ENCODE results near the gene LPP.

DNA sequence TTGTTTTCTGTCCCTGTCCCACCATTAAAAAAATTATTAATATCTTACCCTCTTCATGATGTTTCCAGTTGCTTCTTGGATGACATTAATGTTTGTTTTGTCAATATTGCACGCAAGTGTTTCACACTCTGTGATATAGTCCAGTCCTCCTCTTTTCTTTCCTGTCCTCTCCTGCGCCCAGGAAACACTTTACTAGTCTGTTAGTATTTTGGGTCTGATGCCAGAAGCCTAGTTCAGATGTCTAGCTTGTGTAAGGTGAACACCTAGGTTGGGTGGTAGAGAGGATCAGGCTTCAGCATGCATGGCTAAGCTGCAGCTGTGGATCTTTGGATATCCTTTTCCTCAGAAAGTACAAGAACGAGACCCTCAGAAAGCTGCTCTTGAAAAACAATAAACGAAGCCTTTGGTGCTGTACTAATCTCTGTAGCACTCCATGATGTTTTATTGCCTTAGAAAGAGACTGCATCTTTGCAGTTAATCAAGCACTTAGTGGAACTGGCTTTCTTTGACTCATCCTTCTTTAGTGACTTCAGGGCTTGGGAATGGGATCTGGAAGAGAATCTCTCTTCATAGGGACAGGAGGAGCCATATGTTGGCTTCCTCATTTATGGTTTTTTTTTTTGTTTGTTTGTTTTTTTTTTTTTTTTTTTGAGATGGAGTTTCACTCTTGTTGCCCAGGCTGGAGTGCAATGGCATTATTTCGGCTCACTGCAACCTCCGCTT lies 253.4 kb downstream of the LPP start:
- TF ChIP-seq, protein P1, sequence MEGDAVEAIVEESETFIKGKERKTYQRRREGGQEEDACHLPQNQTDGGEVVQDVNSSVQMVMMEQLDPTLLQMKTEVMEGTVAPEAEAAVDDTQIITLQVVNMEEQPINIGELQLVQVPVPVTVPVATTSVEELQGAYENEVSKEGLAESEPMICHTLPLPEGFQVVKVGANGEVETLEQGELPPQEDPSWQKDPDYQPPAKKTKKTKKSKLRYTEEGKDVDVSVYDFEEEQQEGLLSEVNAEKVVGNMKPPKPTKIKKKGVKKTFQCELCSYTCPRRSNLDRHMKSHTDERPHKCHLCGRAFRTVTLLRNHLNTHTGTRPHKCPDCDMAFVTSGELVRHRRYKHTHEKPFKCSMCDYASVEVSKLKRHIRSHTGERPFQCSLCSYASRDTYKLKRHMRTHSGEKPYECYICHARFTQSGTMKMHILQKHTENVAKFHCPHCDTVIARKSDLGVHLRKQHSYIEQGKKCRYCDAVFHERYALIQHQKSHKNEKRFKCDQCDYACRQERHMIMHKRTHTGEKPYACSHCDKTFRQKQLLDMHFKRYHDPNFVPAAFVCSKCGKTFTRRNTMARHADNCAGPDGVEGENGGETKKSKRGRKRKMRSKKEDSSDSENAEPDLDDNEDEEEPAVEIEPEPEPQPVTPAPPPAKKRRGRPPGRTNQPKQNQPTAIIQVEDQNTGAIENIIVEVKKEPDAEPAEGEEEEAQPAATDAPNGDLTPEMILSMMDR (IDR thresholded peaks at IDR 0.05), result no peak
- TF ChIP-seq POLR2AphosphoS5 (IDR thresholded peaks at IDR 0.05), result peak in 1 of 2 donors; percentile 10
